B cell (primary cell): Measurements from ENCODE around the gene ETNPPL.

Experiments
- EZH2 ChIP-seq: IDR thresholded peaks from 2 replicates; pipeline ENCODE4 v1.6.1; 2012; ENCODE audit warnings: borderline replicate concordance, low read depth, mild to moderate bottlenecking, moderate library complexity, low read length; ENCODE audit not compliant: insufficient read depth, poor library complexity, severe bottlenecking
- TF ChIP-seq, protein P1 (sequence below): fragments of 200-600 bp; IDR thresholded peaks from one replicate; pipeline ENCODE4 v1.8.0; 2022; ENCODE audit warnings: antibody characterized with exemption, mild to moderate bottlenecking

DNA sequence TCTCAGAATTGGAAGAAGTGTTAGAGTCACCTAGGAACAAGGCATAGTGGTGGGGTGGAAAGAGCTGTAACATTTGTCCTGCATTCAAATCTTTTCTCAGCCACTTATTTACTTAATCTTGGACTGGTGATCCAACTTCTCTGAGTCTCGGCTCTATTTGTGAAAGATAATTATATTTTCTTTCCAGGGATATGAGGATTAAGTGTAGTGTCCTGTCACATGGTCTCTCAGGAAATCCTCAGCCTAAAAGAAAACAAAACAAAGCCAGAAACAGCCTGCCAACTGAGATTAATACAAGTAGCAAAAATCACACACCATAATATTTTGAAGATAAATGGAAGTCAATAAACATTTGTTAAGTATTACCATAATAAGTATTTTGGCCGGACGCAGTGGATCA is 33.3 kb upstream of the ETNPPL start:
- TF ChIP-seq, protein P1, sequence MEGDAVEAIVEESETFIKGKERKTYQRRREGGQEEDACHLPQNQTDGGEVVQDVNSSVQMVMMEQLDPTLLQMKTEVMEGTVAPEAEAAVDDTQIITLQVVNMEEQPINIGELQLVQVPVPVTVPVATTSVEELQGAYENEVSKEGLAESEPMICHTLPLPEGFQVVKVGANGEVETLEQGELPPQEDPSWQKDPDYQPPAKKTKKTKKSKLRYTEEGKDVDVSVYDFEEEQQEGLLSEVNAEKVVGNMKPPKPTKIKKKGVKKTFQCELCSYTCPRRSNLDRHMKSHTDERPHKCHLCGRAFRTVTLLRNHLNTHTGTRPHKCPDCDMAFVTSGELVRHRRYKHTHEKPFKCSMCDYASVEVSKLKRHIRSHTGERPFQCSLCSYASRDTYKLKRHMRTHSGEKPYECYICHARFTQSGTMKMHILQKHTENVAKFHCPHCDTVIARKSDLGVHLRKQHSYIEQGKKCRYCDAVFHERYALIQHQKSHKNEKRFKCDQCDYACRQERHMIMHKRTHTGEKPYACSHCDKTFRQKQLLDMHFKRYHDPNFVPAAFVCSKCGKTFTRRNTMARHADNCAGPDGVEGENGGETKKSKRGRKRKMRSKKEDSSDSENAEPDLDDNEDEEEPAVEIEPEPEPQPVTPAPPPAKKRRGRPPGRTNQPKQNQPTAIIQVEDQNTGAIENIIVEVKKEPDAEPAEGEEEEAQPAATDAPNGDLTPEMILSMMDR: no peak
- no peak for TF ChIP-seq EZH2
